Activated CD8-positive, alpha-beta memory T cell treated with anti-CD3 and anti-CD28 coated beads for 48 hours (primary cell): ENCODE measurements around the gene HSPB9.

Experiments used
- DNase-seq, 3 experiments: peaks; one replicate each; pipeline ENCODE4 v3.0.0-alpha.2; 2020; ENCODE audit warnings: low read depth in 2 of 3, low spot score in 2 of 3

HSPB9 gene

DNA sequence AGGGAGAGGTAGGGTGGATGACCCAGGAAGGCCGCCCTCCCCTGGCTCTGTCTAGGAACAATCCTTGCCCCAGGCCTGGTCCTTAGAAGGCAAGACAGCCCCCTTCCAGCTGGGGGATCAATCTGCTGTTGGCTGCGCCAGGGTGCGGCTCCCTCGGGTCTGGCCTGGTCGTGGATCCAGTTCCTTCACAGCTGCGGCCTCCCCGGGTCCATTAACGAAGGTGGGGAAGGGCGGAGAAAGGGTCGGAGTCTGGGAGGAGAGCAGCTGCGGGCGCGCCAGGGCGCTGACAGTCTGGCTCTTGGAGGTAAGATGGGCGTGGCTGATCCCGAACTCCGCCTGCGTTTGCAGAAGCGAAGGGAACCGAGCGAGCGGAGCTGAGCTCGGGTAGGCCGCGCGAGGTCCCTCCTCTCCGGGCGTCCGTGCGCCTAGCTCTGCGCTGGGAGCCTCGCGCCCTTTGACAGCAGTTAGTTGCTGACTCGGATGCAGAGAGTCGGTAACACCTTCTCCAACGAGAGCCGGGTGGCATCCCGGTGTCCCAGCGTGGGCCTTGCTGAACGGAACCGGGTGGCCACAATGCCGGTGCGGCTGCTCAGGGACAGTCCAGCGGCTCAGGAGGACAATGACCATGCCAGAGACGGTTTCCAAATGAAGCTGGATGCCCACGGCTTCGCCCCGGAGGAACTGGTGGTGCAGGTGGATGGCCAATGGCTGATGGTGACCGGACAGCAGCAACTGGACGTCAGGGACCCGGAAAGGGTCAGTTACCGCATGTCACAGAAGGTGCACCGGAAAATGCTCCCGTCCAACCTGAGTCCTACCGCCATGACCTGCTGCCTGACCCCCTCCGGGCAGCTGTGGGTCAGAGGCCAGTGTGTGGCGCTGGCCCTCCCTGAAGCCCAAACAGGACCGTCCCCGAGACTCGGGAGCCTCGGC, at the start of gene HSPB9:
HSPB9 (plus strand) TSS at position 434 of the 933 bp plus-strand sequence; CDS start at position 481, 47 bp downstream.
- DNase-seq = no peak

DNA sequence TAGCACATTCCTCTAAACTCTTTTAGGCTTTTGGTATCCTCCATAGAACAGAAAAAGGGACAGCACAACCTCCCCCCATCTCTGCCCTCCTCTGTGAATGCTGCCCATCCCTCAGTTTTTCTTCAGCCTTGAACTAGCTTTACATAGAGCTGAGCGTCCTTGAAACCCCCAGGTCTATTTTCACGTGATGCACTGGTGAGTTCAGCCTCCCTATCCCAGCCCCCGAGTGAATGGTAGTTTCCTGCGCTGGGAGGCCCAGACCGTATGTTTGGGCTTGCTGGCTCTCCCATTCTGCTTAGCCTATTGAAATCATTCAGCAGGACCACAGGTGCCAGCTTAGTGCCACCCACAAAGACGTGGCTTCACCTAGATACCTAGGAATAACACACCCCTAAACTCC, 46.8 kb upstream of the HSPB9 start:
- DNase-seq = no peak

DNA sequence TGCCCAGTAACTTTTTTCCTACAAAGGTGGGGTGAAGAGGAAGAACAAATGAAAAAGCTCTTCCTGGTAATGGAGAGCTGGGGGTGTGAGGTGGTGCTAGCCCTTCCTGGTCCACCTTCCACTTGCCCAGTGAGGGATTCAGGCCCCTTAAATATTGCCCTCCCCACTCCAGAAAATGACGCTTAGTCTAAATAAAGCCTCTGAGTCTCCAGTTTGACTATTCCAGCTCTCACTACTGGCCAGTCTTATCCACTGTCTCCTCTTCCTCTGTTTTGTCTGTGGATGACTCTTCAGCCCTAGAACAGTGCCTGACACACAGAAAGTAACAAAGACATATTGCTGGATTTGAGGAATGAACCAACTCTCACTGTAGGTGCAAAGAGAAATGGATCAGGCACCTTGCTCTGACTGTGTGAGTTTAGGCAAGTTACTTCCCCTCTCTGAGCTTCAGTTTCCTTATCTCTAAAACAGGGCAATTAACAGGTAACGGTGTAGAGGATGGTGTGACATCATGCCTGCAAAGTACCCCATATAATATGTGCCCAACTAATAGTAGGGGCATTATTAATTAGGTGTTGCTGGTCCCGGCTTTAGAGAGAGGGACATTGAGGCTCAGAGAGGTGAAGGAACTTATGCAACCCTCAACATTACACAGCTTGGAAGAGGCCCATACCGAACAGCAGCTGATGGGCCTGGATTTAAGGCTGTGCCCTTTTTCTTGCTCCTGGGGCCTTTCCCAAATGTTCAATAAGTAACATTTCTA, 45.6 kb upstream of the HSPB9 start:
- DNase-seq = no peak

- no peak for DNase-seq
These were observed 44.8 kb upstream of the HSPB9 start for GRCh38 chr17:42077755-42078154.

- DNase-seq = no peak
These were observed 44.1 kb upstream of the HSPB9 start for GRCh38 chr17:42078396-42079043.

DNA sequence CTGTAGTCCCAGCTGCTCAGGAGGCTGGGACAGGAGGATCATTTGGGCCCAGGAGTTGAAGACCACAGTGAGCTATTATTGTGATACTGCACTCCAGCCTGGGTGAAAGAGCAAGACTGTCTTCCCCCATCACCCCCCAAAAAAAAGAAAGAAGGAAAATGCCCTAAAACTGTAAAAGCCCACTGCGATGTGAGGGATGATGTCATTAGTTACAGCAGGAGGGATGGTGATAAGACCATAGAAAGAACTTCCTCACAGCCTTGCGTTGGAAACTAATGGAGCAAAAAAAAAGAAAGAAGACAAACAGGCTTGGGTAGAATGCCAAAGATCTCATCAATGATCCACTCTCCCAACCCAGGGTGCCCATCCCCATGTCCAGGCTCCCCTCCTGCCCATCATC, 43.1 kb upstream of the HSPB9 start:
- DNase-seq = no peak

DNA sequence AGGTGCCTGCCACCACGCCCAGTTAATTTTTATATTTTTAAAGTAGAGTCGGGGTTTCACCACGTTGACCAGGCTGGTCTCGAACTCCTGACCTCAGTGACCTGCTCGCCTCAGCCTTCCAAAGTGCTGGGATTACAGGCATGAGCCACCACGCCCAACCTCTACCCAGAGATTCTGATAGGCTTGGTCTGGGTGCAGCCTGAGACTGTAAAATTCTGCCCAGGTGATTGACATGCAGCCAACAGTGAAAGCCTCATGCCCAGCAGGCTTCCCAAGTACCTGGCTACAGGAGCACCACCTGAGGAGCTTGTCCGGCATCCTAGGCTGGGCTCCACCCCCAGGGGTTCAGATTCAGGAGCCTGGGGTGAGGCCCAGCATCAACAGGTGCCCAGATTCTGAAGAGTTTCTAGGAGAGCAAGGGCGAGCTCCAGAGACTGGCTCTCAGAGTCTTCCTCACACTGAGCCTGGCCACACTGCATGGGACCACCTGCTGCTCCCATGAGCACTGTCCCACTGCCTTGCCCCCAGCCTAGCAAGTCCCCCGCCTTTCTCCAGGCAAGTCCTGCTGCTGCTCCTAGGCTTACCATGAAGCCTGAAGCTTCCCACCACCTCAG, 41.0 kb upstream of the HSPB9 start:
- DNase-seq = no peak

GRCh38 chr17:42087042-42087701, 35.4 kb upstream of the HSPB9 start:
- no peak for DNase-seq

- DNase-seq = no peak
These were observed 34.6 kb upstream of the HSPB9 start for GRCh38 chr17:42087736-42088705.

- DNase-seq = no peak
These were observed 33.9 kb upstream of the HSPB9 start for GRCh38 chr17:42088736-42089135.

GRCh38 chr17:42090964-42091790, 31.4 kb upstream of the HSPB9 start:
- DNase-seq = no peak

- DNase-seq = no peak
These were observed 29.7 kb upstream of the HSPB9 start for GRCh38 chr17:42092939-42093338.

DNA sequence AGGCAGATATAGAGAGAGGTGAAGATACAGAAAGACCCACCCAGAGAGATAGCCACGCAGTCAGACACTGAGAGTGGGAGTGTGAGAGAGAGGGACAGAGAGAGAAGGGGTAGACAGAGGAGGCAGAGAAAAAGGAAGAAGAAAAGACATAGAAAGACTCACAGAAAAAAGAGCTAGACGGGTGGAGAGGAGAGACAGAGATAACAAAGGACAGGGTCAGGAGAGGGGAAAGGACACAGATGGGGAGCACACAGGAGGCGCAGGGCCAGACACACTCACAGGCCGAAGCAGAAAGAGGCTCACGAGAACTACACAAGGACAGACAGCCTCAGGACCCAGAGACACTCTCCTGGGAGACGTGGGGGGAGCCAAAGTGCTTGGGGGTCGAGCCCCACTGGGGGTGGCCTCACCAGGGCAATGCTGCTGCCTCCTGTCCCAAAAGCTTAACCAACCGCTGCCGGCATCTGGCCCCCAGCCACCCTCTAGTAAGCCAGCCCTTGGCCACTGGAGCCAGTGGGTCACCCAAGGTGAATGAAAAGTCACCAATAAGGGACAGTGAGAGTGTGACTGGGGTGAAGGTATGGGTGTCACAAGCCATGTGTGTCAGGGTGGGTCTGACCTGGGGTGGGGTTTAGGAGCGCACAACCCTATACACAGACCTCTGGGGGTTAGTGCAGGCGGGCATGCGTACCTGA, 28.1 kb upstream of the HSPB9 start:
- no peak for DNase-seq

- DNase-seq = no peak
These were observed 26.1 kb upstream of the HSPB9 start for GRCh38 chr17:42096360-42097111.

GRCh38 chr17:42097691-42098631, 24.6 kb upstream of the HSPB9 start, which contains the start of gene ZNF385C:
Gene ZNF385C (minus strand): TSS chr17:42098473. CDS start chr17:42063056, 35,417 bp downstream.
- no peak for DNase-seq

- no peak for DNase-seq
These were observed 23.7 kb upstream of the HSPB9 start for GRCh38 chr17:42098730-42099399.
